HG02970 (cell line): ENCODE measurements around the gene ATP5PO.

Source experiments
- ATAC-seq: cut with Tn5 transposase; IDR thresholded peaks from one replicate; pipeline ENCODE4 v1.9.1; 2021; ENCODE audit warnings: mild to moderate bottlenecking, moderate library complexity, moderate number of reproducible peaks; ENCODE audit not compliant: unreplicated experiment, low FRiP score

Gene ATP5PO, protein sequence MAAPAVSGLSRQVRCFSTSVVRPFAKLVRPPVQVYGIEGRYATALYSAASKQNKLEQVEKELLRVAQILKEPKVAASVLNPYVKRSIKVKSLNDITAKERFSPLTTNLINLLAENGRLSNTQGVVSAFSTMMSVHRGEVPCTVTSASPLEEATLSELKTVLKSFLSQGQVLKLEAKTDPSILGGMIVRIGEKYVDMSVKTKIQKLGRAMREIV

DNA sequence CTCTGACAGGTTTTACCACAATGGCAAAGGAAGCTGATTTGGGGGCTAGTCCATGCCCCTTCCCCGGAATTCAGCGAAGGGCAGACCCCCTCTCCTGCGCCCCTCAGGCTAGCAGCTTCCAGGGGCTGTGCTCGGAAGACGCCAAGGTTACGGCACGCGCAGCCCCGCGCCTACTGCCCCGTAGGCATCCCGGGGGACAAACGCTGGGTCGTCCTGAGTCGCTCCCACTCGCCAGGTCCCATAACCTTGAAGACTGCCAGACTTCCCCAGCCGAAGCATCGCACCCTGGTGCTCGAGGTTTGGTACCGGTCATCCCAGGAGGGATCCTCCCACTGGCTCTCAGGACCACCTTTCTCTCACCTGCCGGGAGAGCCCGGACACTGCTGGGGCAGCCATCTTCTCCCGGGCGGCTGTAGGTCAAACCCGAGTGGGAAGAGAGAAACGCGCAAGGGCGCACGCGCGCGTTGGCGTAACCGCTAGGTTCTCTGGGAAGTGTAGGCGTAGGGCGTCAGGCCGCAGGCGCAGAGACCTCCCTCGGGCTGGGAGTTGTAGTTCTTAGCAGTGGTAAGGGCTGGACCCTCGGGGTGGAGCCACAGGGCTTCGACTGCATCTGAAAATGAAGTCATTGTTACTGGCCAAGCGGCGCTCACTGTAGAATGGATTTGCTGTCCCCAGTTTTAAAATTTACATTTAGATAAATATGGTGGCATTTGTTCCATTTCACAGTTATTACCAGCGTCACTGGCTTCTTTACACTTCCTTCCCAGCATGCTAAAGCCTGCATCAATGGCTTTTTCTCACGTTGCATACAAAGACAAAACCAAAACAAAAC, at the start of gene ATP5PO:
Gene ATP5PO, minus strand, starts transcription at position 437 of the 832 bp plus-strand sequence. Its CDS starts 41 bp downstream, at position 396.
- ATAC-seq = peak; percentile 98

DNA sequence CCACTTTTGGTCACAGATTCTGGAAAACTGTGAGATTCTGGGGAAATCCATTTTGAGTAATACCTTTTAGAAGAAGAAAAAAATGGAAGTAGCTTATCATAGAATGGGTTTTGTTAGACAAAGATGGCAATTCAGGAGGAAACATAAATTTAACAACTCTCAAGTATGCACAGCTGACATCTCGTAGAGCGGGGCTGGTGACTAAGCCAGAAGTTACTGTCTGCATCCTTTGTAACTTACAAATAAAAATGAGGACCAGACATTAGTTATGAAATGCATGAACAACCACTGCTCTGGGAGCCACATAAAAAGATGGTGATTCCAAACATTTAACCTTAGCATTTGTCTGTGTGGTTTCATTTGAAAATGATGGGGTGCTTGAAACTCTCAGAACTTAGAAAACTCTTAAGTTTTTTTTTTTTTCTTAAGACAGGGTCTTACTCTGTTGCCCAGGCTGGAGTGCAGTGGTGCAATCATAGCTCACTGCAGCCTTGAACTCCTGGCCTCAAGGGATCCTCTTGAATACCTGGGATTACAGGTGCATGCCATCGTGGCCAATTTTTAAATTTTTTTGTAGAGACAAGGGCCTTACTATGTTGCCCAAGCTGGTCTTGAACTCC, 49.2 kb upstream of the ATP5PO start:
- ATAC-seq = no peak

- no peak for ATAC-seq
Measured at GRCh38 chr21:33963848-33964555, 48.4 kb upstream of the ATP5PO start.

- ATAC-seq = no peak
Measured at GRCh38 chr21:33962290-33962689, 46.7 kb upstream of the ATP5PO start.

DNA sequence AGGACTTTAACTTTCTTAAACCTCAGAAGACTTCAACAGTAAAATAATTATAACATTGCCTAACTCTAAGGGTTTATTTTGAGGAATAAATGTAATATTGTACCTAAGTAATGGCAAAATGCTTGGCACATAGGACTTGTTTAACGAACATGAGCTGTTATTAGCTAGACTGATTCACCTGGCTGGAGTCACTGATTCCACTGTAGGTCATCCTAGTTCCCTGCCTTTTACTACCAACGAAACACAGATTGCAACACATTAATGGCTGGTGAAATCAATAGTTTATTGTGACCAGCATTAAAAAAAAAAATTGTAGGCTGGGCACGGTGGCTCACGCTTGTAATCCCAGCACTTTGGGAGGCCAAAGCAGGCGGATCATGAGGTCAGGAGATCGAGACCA, 45.5 kb upstream of the ATP5PO start:
- ATAC-seq = no peak

- no peak for ATAC-seq
Measured at GRCh38 chr21:33959680-33960079, 44.1 kb upstream of the ATP5PO start.

- ATAC-seq = no peak
Measured at GRCh38 chr21:33954395-33954794, 38.8 kb upstream of the ATP5PO start.

GRCh38 chr21:33951276-33952178, 35.9 kb upstream of the ATP5PO start:
- no peak for ATAC-seq

DNA sequence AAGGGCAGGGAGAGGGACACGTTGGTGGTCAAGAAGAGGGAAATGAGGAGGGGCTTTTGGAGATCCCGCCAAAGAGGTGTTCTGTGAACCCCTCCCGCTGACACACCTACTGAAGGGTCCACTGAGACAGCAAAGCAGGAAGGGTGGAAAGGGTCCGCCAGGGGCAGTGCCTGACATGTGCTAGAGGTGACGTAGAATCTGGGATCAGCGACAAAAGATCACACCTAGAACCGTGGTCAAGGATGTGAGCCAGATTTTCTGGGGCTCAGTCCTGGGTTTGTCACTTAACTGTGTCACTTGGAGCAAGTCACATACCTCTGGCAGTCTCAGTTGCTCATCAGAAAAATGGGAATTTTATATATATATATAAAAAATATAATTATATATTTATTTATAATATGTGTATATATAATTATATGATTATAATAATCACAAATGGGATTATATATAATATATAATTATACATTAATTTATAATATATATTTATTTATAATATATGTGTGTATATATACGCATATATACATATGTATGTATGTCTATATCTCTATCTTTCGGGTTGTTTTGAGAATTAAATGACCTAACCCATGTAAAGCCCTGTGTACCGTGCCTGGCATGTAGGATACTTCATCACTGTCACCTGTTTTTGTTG, 35.0 kb upstream of the ATP5PO start:
- no peak for ATAC-seq

GRCh38 chr21:33949516-33950430, 34.2 kb upstream of the ATP5PO start:
- ATAC-seq = no peak

DNA sequence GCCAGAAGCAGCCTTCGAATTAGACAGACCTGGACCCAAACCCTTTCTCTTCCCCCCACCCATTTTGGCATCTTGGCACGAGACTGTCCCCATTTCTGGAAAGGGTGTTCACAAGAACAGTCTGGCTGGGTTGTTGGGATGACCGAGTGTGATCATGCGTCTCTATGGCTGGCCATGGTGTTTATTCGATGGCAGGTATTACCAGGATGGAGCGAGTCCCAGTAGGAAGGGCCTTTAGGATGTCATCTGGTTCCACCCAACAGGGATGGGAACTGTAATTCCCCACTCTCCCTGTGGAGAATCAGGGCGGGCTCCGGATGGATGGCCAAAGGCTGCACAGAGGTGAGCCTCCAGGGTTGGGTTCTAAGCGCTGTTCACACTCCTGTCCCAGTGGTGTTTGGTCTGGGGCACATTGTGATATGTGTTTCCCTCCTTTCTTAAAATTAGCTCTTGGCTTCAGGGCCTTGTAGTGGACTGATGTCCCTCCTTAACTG, 33.4 kb upstream of the ATP5PO start:
- ATAC-seq = no peak

- peak; percentile 47 for ATAC-seq
Measured at GRCh38 chr21:33948096-33948950, 32.7 kb upstream of the ATP5PO start.

DNA sequence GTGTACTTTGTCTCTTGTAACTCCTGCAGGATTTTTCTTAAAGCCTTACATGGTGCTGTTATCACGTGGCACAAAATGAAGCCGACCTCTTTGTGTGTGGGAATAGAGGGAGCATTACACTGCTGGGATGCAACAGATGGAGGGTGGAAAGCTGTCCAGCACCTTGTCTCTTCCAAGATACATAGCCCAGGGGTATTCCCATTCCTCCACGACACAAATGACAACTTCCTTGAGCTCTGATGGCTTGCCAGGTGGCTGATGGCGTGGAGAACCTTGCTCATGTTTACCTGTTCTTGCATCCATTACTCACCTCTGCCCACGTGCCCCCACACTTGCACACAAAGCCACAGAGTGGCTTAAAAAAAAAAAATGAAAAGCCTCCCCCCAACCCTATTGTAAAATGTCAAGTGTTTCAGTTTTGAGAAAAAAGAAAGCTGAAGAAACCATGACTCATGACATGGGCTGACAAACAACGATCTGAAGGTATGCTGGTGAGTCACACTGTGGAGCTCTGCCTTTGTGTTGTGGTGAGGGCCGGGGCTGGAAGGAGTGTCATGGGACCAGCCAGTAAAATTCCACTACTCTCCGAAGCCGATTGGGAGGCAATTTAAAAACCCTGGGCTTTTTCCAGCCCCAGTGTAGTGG, 32.0 kb upstream of the ATP5PO start:
- peak; percentile 59 for ATAC-seq

DNA sequence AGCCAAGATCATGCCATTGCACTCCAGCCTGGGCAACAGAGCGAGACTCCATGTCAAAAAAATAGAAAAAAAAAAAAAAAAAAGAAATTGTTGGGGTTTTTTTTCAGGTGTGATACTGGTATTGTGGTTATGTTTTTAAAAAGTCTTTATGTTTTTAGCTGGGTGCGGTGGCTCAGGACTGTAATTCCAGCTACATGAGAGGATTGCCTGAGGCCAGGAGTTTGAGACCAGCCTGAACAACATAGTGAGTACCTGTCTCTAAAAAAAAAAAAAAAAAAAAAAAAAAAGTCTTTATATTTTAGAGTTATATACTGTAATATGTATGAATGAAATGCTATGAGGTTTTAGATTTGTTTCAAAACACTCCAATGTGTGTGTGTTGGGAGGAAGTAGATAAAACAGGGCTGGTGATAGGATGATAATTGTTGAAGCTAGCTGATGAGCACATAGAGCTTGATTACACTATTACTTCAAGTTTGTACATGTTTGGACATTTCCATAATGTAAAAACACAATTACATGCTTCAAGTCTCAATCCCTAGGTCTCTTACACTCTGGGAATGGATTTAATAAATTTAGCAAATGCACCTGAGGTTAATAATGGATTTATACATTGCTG, 30.2 kb upstream of the ATP5PO start:
- no peak for ATAC-seq

DNA sequence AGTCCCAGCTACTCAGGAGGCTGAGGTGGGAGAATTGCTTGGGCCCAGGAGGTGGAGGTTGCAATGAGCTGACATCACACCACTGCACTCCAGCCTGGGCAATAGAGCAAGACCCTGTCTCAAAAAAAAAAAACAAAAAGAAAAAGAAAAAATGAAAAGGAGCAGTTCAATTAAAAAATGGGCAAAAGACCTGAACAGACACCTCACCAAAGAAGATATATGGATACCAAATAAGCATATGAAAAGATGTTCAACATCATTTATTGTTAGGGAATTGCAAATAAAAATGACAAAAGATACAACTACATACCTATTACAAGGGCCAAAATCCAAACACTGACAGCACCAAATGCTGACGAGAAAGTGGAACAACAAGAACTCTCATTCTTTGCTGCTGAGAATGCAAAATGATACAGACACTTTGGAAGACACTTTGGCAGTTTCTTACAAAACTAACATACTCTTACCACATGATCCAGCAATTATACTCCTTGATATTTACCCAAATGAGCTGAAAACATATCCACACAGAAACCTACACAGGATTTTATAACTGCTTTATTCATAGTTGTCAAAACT, 28.7 kb upstream of the ATP5PO start:
- no peak for ATAC-seq

- no peak for ATAC-seq
Measured at GRCh38 chr21:33943293-33943692, 27.7 kb upstream of the ATP5PO start.
